ENCODE data around the gene SFPQ. TPM values are rescaled to one million over a fixed set of nuclear protein-coding genes. Genes with fewer than 3 reads are reported as not detected.

The SFPQ gene
- 93.7 and 94.4 TPM in 2 replicates for total RNA-seq

DNA sequence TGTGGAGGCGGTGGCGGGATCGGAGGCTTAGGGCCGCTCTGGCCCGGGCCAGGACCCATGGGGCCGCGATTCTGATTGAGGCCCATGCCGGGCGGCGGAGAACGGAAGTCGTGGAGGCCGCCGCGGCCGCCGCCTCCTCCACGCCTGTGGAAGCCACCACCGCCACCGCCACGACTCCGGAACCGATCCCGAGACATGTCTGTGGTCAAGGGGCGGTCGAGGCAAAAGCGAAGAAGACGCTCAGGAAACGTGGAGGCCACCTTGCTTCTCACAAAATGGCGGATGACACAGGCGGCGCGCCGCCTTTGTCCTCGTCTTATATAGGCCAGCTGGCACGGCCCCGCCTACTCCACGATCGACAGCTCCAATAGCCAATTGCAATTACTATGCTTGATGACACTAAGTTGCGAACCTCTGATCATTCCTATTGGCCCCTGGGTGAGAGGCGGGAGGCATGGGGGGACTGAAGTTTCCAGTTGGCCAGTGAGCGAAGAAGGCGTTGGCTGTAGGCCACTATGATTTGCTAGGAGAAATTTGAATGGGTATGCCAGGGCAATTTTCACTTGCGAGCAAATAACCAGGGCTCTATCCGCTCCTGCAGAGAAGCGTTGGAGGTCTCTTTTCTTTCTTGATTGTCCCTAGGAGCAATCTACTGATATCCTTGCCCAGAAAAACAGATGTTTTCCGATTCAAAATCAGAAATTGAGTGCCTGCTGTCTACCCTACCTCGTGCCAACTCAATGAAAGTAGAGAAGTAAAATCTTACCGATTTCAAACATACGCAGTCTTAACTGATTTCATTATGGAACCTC is at the start of gene SFPQ:
TSS of gene SFPQ (minus strand) at position 293 of the 812 bp plus-strand sequence. CDS start at position 197, 96 bp downstream.

Other genes with a start within 250 kb of the SFPQ start
- 35.1 and 35.3 TPM in 2 replicates for gene TMEM35B, start 207.8 kb downstream of the SFPQ start, total RNA-seq
- 18.7 and 20.1 TPM in 2 replicates for gene ZMYM6, start 161.2 kb downstream of the SFPQ start, total RNA-seq
- gene ZMYM1, start 113.8 kb downstream of the SFPQ start, total RNA-seq: 18.9 and 23.5 TPM in 2 replicates
- gene ZMYM4, start 75.6 kb upstream of the SFPQ start, total RNA-seq: 32.2 and 40.8 TPM in 2 replicates

Measured in smooth muscle cell of the pulmonary artery (primary cell).